Neural cell (in vitro differentiated cells): ENCODE data around the gene E2F3. TPM values are rescaled to one million over a fixed set of nuclear protein-coding genes. Genes with fewer than 3 reads are reported as not detected.

Experiments used
- H2AFZ ChIP-seq: fragments of 200-600, 300-800 bp; sonication (generic), shearing (Covaris generic); 2 replicates; pipeline ENCODE4 v1.6.0; 2014; ENCODE audit warnings: low read depth, mild to moderate bottlenecking, antibody characterized with exemption, low read length, moderate library complexity
- H3F3A ChIP-seq: fragments of 200-600 bp; shearing (Covaris generic); 2 replicates; pipeline ENCODE4 v1.6.1; 2016; ENCODE audit warnings: mild to moderate bottlenecking, moderate library complexity, mixed read lengths, antibody characterized with exemption, low read length; ENCODE audit not compliant: insufficient read depth, poor library complexity, severe bottlenecking
- H3K27ac ChIP-seq: fragments of 200-600, 300-800 bp; sonication (generic), shearing (Covaris generic); 2 replicates; pipeline ENCODE4 v1.5.1; 2014; ENCODE audit warnings: mild to moderate bottlenecking, low read length, moderate library complexity
- H3K27me3 ChIP-seq: fragments of 300-800, 200-600 bp; sonication (generic), shearing (Covaris generic); 2 replicates; pipeline ENCODE4 v1.6.0; 2014; ENCODE audit warnings: mild to moderate bottlenecking, low read depth, low read length, moderate library complexity; ENCODE audit not compliant: insufficient read depth
- H3K36me3 ChIP-seq: fragments of 300-800, 200-600 bp; sonication (generic), shearing (Covaris generic); 2 replicates; pipeline ENCODE4 v1.5.1; 2014; ENCODE audit warnings: mild to moderate bottlenecking, antibody characterized with exemption, low read length, moderate library complexity; ENCODE audit not compliant: insufficient read depth
- H3K4me2 ChIP-seq: fragments of 300-800, 200-600 bp; sonication (generic), shearing (Covaris generic); 2 replicates; pipeline ENCODE4 v1.6.0; 2014; ENCODE audit warnings: mild to moderate bottlenecking, low read length
- H3K4me3 ChIP-seq: fragments of 300-800, 200-600 bp; sonication (generic), shearing (Covaris generic); 2 replicates; pipeline ENCODE4 v1.5.1; 2014; ENCODE audit warnings: mild to moderate bottlenecking, low read length, moderate library complexity
- H3K79me2 ChIP-seq: fragments of 200-600 bp; shearing (Covaris generic); replicated peaks from 2 replicates; pipeline ENCODE4 v1.6.0; 2014; ENCODE audit warnings: mild to moderate bottlenecking, low read length, moderate library complexity; ENCODE audit not compliant: insufficient read depth
- H3K9ac ChIP-seq: fragments of 300-800, 200-600 bp; sonication (generic), shearing (Covaris generic); 2 replicates; pipeline ENCODE4 v1.6.1; 2016; ENCODE audit warnings: mild to moderate bottlenecking, low read length, mixed read lengths
- H3K9me2 ChIP-seq: fragments of 200-600 bp; shearing (Covaris generic); 2 replicates; pipeline ENCODE4 v1.6.1; 2016; ENCODE audit warnings: mild to moderate bottlenecking, low read length, mixed read lengths; ENCODE audit not compliant: insufficient read depth
- H3K9me3 ChIP-seq: fragments of 200-600, 300-800 bp; sonication (generic), shearing (Covaris generic); 2 replicates; pipeline ENCODE4 v1.6.1; 2016; ENCODE audit warnings: mild to moderate bottlenecking, mixed run types, low read length, moderate library complexity, mixed read lengths
- H4K20me1 ChIP-seq: fragments of 200-600 bp; shearing (Covaris generic); 2 replicates; pipeline ENCODE4 v1.6.1; 2016; ENCODE audit warnings: mild to moderate bottlenecking, mixed run types; ENCODE audit not compliant: insufficient read depth
- EP300 ChIP-seq: fragments of 450-650 bp; conservative IDR thresholded peaks from 2 replicates; pipeline ENCODE4 v1.6.1; 2014; ENCODE audit warnings: antibody characterized with exemption, mild to moderate bottlenecking, moderate library complexity; ENCODE audit not compliant: poor library complexity, severe bottlenecking
- EZH2 ChIP-seq: fragments of 200-600, 300-800 bp; shearing (Covaris generic), sonication (generic); IDR thresholded peaks from 2 replicates; pipeline ENCODE4 v1.6.1; 2014; ENCODE audit warnings: antibody characterized with exemption, low read length, borderline replicate concordance, mild to moderate bottlenecking; ENCODE audit not compliant: insufficient read depth, poor library complexity, severe bottlenecking
- MXI1 ChIP-seq: fragments of 450-650 bp; conservative IDR thresholded peaks from 2 replicates; pipeline ENCODE4 v1.6.1; 2014; ENCODE audit warnings: antibody characterized with exemption, mild to moderate bottlenecking; ENCODE audit not compliant: poor library complexity, severe bottlenecking
- POLR2AphosphoS5 ChIP-seq: IDR thresholded peaks from 2 replicates; pipeline ENCODE4 v1.6.1; 2012
- RAD21 ChIP-seq: fragments of 450-650 bp; conservative IDR thresholded peaks from 2 replicates; pipeline ENCODE4 v1.6.1; 2014; ENCODE audit warnings: antibody characterized with exemption, mild to moderate bottlenecking, moderate library complexity
- SMC3 ChIP-seq: fragments of 450-650 bp; conservative IDR thresholded peaks from 2 replicates; pipeline ENCODE4 v1.6.1; 2014; ENCODE audit warnings: antibody characterized with exemption, mild to moderate bottlenecking, moderate library complexity; ENCODE audit not compliant: poor library complexity
- TAF1 ChIP-seq: IDR thresholded peaks from 2 replicates; pipeline ENCODE4 v1.6.1; 2012; ENCODE audit warnings: low read depth
- polyA plus RNA-seq: library from polyadenylated mRNA; depleted of rRNA; stranded (reverse); fragments of >200 nt; gene quantifications from 2 replicates; pipeline ENCODE4 v1.2.3, GENCODE V29; 2014
- TF ChIP-seq, protein P1 (sequence below): IDR thresholded peaks from 2 replicates; pipeline ENCODE4 v1.6.1; 2012; ENCODE audit warnings: borderline replicate concordance
- TF ChIP-seq, protein P2 (sequence below): fragments of 450-650 bp; IDR thresholded peaks from 2 replicates; pipeline ENCODE4 v1.5.1; 2014; ENCODE audit warnings: antibody characterized with exemption, mild to moderate bottlenecking, moderate library complexity; ENCODE audit not compliant: poor library complexity, severe bottlenecking

E2F3 gene
- polyA plus RNA-seq, 1 donor from 2014 or later = 4.8 TPM

DNA sequence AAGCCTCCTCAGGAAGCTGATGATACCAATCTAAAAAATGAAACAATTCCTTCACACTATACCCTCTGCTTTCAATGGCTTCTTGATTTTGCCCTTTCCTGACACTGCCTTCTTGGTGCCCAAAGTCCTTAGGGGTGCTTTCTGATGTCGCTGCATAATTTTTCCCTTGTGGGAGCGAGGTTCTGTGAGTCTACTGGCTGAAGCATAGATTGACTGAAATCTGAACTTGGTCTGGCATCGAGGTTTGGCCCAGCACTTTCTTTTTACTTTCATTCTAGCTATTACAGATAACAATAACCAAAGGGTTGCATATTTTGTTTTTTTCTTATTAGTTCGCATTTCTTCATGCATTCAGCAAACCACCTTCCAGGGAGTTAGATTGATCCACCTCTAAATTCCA lies 65.8 kb downstream of the E2F3 start:
- H3K4me3 ChIP-seq = no peak overlapping the region
- H3K27me3 ChIP-seq = no peaks in the 10 kb centered on the region
- no peaks in the 10 kb centered on the region for H3K36me3 ChIP-seq
- no peaks in the 10 kb centered on the region for H4K20me1 ChIP-seq
- H3K9me3 ChIP-seq = no peaks in the 10 kb centered on the region
- no peaks in the 10 kb centered on the region for H3F3A ChIP-seq
- H3K9me2 ChIP-seq = no peaks in the 10 kb centered on the region
- H2AFZ ChIP-seq = no peak overlapping the region
- TF ChIP-seq, protein P1, sequence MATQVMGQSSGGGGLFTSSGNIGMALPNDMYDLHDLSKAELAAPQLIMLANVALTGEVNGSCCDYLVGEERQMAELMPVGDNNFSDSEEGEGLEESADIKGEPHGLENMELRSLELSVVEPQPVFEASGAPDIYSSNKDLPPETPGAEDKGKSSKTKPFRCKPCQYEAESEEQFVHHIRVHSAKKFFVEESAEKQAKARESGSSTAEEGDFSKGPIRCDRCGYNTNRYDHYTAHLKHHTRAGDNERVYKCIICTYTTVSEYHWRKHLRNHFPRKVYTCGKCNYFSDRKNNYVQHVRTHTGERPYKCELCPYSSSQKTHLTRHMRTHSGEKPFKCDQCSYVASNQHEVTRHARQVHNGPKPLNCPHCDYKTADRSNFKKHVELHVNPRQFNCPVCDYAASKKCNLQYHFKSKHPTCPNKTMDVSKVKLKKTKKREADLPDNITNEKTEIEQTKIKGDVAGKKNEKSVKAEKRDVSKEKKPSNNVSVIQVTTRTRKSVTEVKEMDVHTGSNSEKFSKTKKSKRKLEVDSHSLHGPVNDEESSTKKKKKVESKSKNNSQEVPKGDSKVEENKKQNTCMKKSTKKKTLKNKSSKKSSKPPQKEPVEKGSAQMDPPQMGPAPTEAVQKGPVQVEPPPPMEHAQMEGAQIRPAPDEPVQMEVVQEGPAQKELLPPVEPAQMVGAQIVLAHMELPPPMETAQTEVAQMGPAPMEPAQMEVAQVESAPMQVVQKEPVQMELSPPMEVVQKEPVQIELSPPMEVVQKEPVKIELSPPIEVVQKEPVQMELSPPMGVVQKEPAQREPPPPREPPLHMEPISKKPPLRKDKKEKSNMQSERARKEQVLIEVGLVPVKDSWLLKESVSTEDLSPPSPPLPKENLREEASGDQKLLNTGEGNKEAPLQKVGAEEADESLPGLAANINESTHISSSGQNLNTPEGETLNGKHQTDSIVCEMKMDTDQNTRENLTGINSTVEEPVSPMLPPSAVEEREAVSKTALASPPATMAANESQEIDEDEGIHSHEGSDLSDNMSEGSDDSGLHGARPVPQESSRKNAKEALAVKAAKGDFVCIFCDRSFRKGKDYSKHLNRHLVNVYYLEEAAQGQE = no peak
- no peaks in the 10 kb centered on the region for H3K79me2 ChIP-seq
- no peak overlapping the region for H3K9ac ChIP-seq
- no peak overlapping the region for H3K27ac ChIP-seq
- H3K4me2 ChIP-seq = no peak overlapping the region

DNA sequence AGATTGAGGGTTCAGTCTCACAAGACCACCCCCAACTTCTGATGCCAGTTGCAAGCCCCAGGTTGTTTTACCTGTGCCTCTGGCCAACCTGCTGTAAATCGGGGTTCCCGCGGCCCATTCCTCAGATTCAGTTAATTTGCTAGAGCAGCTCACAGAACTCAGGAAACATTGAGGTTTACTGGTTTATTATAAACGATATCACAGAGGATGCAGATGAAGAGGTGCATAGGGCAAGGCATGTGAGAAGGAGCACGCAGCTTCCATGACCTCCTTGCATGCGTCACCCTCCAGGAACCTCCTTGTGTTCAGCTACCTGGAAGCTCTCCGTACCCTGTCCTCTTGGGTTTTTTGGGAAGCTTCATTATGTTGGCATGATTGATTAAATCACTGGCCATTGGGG lies 66.5 kb downstream of the E2F3 start:
- H3K27ac ChIP-seq = no peak overlapping the region
- TF ChIP-seq RAD21 (no peak), POLR2AphosphoS5 (no peak), SMC3 (no peak), EZH2 (no peak), MXI1 (no peak), TAF1 (no peak), EP300 (no peak)
- TF ChIP-seq, protein P2, sequence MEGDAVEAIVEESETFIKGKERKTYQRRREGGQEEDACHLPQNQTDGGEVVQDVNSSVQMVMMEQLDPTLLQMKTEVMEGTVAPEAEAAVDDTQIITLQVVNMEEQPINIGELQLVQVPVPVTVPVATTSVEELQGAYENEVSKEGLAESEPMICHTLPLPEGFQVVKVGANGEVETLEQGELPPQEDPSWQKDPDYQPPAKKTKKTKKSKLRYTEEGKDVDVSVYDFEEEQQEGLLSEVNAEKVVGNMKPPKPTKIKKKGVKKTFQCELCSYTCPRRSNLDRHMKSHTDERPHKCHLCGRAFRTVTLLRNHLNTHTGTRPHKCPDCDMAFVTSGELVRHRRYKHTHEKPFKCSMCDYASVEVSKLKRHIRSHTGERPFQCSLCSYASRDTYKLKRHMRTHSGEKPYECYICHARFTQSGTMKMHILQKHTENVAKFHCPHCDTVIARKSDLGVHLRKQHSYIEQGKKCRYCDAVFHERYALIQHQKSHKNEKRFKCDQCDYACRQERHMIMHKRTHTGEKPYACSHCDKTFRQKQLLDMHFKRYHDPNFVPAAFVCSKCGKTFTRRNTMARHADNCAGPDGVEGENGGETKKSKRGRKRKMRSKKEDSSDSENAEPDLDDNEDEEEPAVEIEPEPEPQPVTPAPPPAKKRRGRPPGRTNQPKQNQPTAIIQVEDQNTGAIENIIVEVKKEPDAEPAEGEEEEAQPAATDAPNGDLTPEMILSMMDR = no peak
- TF ChIP-seq, protein P1 = no peak
- no peaks in the 10 kb centered on the region for H3F3A ChIP-seq
- H3K79me2 ChIP-seq = no peaks in the 10 kb centered on the region
- no peaks in the 10 kb centered on the region for H3K9me2 ChIP-seq
- H3K27me3 ChIP-seq = no peaks in the 10 kb centered on the region
- H3K9me3 ChIP-seq = no peaks in the 10 kb centered on the region
- no peak overlapping the region for H3K4me3 ChIP-seq
- H3K36me3 ChIP-seq = no peaks in the 10 kb centered on the region
- no peak overlapping the region for H3K9ac ChIP-seq
- H3K4me2 ChIP-seq = no peak overlapping the region
- no peaks in the 10 kb centered on the region for H4K20me1 ChIP-seq
- no peak overlapping the region for H2AFZ ChIP-seq
